Vein endothelial cell (primary cell): ENCODE data around the gene CYP27A1. TPM values are rescaled to one million over a fixed set of nuclear protein-coding genes. Genes with fewer than 3 reads are reported as not detected.

ENCODE experiments used
- total RNA-seq: library from RNA; depleted of rRNA; stranded (reverse); fragments of >200 nt; gene quantifications from 2 replicates; pipeline ENCODE4 v1.2.3, GENCODE V29; 2012

The CYP27A1 gene
- total RNA-seq, result 6.3 and 9.1 TPM in 2 replicates

DNA sequence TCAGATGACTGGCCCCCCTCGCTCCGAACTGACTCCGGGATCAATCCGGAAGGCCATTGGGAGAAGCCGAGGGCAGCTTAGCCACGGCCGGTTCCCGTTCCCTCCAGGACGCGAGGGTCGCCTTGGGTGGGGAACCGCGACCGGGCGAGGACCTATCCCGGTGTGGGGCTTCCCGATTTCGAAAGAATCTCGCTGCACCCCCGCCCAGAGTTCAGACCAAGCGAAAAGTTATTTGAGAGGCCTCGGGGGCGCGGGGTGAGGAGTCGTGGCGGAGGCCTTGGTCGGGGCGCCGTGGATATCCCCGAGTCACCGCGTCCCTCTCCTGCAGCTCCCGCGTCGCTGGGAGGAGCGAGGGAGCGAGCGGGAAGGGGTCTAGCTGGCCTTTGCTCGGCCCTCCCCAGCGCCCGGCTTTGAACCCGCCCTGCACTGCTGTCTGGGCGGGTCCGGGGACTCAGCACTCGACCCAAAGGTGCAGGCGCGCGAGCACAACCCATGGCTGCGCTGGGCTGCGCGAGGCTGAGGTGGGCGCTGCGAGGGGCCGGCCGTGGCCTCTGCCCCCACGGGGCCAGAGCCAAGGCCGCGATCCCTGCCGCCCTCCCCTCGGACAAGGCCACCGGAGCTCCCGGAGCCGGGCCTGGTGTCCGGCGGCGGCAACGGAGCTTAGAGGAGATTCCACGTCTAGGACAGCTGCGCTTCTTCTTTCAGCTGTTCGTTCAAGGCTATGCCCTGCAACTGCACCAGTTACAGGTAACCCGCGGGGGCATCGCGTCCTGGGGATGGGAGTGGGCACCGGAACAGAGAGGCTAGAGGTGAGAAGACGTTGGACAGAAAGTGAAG is at the start of gene CYP27A1:
TSS of gene CYP27A1 (plus strand) at position 457 of the 837 bp plus-strand sequence. CDS start at position 493, 36 bp downstream.

DNA sequence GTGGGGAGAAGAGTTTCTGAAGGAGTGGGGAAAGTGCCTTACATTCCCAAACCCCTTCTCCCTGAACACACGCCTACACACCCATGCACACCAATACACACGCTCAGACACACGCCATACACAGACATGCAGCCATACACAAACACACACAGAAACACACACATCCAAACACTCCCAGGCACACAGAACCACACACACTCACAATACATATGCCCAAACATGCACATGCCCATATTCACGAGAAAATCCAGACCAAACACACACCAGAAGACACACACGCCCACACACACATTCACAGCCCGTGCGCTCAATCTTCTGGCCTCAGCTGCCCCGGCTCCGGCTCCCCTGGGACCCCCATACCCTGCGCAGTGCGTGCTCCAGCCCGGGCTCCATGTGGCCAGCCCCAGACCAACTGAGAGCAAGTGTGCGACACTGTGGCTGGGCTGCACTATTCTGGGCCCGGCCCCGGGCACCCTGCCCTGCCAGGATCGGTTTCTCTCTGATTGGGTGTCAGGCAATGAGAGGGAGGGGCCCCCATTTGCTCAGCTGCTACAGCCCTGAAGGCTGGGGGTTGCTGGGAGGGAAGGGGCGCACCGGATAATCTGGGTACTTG is 49.5 kb downstream of the CYP27A1 start, which contains the start of gene PRKAG3:
TSS of gene PRKAG3 (minus strand) at position 426 of the 613 bp plus-strand sequence.

DNA sequence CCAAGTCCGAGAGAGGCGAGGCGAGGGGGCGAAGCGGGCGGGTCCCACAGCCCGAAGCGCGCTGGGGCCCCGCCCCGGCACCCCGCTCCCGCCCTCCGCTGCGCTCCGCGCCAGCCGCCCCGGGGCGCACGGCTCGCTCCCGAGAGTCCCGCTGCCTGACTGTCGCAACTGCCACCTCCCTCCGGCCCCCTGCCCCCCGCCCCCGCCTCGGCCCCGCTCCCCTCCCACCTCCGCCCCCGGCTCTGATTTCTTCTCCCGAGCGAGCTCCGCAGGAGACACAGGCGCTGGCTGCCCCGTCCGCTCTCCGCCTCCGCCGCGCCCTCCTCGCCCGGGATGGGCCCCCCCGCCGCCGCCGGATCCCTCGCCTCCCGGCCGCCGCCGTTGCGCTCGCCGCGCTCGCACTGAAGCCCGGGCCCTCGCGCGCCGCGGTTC is 77.6 kb downstream of the CYP27A1 start, which contains the start of gene WNT6:
TSS of gene WNT6 (plus strand) at position 250 of the 432 bp plus-strand sequence. CDS start 233 bp downstream, outside the sequence.

Other genes with a start within 250 kb of the CYP27A1 start
- 9.1 and 12.4 TPM in 2 replicates for gene USP37, start 213.8 kb upstream of the CYP27A1 start, total RNA-seq
- 63.4 and 77.7 TPM in 2 replicates for gene CNOT9, start 213.3 kb upstream of the CYP27A1 start, total RNA-seq
- gene PLCD4, start 174.2 kb upstream of the CYP27A1 start, total RNA-seq, result 2.9 and 6.5 TPM in 2 replicates
- 22.4 and 25.5 TPM in 2 replicates for gene ZNF142, start 122.5 kb upstream of the CYP27A1 start, total RNA-seq
- gene BCS1L, start 122.5 kb upstream of the CYP27A1 start, total RNA-seq, result 27.4 and 32.1 TPM in 2 replicates
- gene RNF25, start 110.1 kb upstream of the CYP27A1 start, total RNA-seq, result 49.0 and 56.6 TPM in 2 replicates
- 14.7 and 20.7 TPM in 2 replicates for gene STK36, start 110.1 kb upstream of the CYP27A1 start, total RNA-seq
- gene TTLL4, start 71.3 kb upstream of the CYP27A1 start, total RNA-seq, result 15.0 and 20.5 TPM in 2 replicates
- not detected in 2 replicates for gene PRKAG3, start 49.7 kb downstream of the CYP27A1 start, total RNA-seq
- not detected in 2 replicates for gene WNT6, start 77.7 kb downstream of the CYP27A1 start, total RNA-seq
- gene WNT10A, start 98.7 kb downstream of the CYP27A1 start, total RNA-seq, result not detected in 2 replicates
- not detected in 2 replicates for gene CDK5R2, start 177.5 kb downstream of the CYP27A1 start, total RNA-seq
- not detected in 2 replicates for gene FEV, start 203.0 kb downstream of the CYP27A1 start, total RNA-seq
- gene CRYBA2, start 211.3 kb downstream of the CYP27A1 start, total RNA-seq, result not detected in 2 replicates